HepG2 (cell line): Measurements from ENCODE around the gene ATF1.
A peak's percentile ranks its signal among the peaks of the same experiment; 100 is the strongest.

Source experiments
- AGO1 ChIP-seq: fragments of 200-400 bp; formaldehyde crosslinking; IDR thresholded peaks from 2 replicates; pipeline ENCODE4 v1.6.1; 2017; ENCODE audit warnings: mild to moderate bottlenecking, low read depth, low read length, moderate library complexity; ENCODE audit not compliant: poor library complexity, severe bottlenecking
- ATF1 ChIP-seq: IDR thresholded peaks from 2 replicates; pipeline ENCODE4 v1.6.1; 2016; ENCODE audit warnings: mild to moderate bottlenecking, control low read depth
- HOXD1 ChIP-seq: sonication (generic); formaldehyde crosslinking; IDR thresholded peaks from 2 replicates; pipeline ENCODE4 v1.5.0; 2020; ENCODE audit warnings: missing genetic modification reagents
- POLR2A ChIP-seq, 2 experiments: IDR thresholded peaks; 2 replicates each; pipeline ENCODE4 v1.6.1; 2011; ENCODE audit warnings: low read depth in 2 of 2, low read length in 2 of 2, mild to moderate bottlenecking in 1 of 2, moderate library complexity in 1 of 2; ENCODE audit not compliant: insufficient read depth in 1 of 2
- RBM22 ChIP-seq: fragments of 200-400 bp; formaldehyde crosslinking; optimal IDR thresholded peaks from 2 replicates; pipeline ENCODE3; 2017; ENCODE audit warnings: mild to moderate bottlenecking, low read length, moderate library complexity
- ZMAT3 ChIP-seq: sonication (generic); formaldehyde crosslinking; conservative IDR thresholded peaks from 2 replicates; pipeline ENCODE4 v1.7.0; 2021; ENCODE audit warnings: missing genetic modification reagents
- TF ChIP-seq, protein P1 (sequence below): sonication (generic); formaldehyde crosslinking; IDR thresholded peaks from 2 replicates; pipeline ENCODE4 v1.5.0; 2020; ENCODE audit warnings: mild to moderate bottlenecking, missing genetic modification reagents, moderate library complexity
- TF ChIP-seq, protein P2 (sequence below): sonication (generic); formaldehyde crosslinking; IDR thresholded peaks from 2 replicates; pipeline ENCODE4 v1.8.1; 2022; ENCODE audit warnings: low read depth, mild to moderate bottlenecking, missing genetic modification reagents
- TF ChIP-seq, protein P3 (sequence below): sonication (generic); formaldehyde crosslinking; IDR thresholded peaks from 2 replicates; pipeline ENCODE4 v1.5.0; 2020; ENCODE audit warnings: mild to moderate bottlenecking, missing genetic modification reagents
- TF ChIP-seq, protein P4 (sequence below): sonication (generic); formaldehyde crosslinking; IDR thresholded peaks from 2 replicates; pipeline ENCODE4 v1.9.0; 2021; ENCODE audit warnings: missing genetic modification reagents, borderline replicate concordance

DNA sequence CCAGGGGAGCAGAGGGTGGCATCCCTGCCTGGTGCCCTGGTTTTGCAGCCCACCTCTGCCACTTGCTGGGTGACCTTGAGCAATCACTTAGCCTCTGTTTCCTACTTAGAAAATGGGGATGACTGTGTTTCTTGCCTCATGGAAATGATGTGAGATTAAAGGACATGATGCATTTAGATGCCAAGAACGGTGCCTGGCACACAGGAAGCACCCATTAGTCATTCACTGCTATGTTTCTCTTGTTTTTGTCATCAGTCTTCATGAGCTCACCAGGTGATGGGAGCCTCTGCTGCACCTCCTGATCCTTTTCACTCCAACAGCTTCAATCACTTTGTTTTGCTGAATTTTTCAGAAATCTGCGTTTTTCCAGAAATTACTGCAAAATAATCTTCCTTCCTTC lies 23.6 kb upstream of the ATF1 start:
- TF ChIP-seq, protein P1, sequence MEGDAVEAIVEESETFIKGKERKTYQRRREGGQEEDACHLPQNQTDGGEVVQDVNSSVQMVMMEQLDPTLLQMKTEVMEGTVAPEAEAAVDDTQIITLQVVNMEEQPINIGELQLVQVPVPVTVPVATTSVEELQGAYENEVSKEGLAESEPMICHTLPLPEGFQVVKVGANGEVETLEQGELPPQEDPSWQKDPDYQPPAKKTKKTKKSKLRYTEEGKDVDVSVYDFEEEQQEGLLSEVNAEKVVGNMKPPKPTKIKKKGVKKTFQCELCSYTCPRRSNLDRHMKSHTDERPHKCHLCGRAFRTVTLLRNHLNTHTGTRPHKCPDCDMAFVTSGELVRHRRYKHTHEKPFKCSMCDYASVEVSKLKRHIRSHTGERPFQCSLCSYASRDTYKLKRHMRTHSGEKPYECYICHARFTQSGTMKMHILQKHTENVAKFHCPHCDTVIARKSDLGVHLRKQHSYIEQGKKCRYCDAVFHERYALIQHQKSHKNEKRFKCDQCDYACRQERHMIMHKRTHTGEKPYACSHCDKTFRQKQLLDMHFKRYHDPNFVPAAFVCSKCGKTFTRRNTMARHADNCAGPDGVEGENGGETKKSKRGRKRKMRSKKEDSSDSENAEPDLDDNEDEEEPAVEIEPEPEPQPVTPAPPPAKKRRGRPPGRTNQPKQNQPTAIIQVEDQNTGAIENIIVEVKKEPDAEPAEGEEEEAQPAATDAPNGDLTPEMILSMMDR (CRISPR knock-in tag) = no peak
- TF ChIP-seq RBM22 (peak; percentile 24), POLR2A (IDR thresholded peaks at IDR 0.05; ENCODE audit: insufficient read depth in 1 of 2, low read depth in 2 of 2, low read length in 2 of 2) (no peak), ATF1 (no peak), HOXD1 (no peak), ZMAT3 (CRISPR knock-in tag) (no peak), AGO1 (no peak)
- TF ChIP-seq, protein P2, sequence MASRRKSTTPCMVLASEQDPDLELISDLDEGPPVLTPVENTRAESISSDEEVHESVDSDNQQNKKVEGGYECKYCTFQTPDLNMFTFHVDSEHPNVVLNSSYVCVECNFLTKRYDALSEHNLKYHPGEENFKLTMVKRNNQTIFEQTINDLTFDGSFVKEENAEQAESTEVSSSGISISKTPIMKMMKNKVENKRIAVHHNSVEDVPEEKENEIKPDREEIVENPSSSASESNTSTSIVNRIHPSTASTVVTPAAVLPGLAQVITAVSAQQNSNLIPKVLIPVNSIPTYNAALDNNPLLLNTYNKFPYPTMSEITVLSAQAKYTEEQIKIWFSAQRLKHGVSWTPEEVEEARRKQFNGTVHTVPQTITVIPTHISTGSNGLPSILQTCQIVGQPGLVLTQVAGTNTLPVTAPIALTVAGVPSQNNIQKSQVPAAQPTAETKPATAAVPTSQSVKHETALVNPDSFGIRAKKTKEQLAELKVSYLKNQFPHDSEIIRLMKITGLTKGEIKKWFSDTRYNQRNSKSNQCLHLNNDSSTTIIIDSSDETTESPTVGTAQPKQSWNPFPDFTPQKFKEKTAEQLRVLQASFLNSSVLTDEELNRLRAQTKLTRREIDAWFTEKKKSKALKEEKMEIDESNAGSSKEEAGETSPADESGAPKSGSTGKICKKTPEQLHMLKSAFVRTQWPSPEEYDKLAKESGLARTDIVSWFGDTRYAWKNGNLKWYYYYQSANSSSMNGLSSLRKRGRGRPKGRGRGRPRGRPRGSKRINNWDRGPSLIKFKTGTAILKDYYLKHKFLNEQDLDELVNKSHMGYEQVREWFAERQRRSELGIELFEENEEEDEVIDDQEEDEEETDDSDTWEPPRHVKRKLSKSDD = no peak
- TF ChIP-seq, protein P3, sequence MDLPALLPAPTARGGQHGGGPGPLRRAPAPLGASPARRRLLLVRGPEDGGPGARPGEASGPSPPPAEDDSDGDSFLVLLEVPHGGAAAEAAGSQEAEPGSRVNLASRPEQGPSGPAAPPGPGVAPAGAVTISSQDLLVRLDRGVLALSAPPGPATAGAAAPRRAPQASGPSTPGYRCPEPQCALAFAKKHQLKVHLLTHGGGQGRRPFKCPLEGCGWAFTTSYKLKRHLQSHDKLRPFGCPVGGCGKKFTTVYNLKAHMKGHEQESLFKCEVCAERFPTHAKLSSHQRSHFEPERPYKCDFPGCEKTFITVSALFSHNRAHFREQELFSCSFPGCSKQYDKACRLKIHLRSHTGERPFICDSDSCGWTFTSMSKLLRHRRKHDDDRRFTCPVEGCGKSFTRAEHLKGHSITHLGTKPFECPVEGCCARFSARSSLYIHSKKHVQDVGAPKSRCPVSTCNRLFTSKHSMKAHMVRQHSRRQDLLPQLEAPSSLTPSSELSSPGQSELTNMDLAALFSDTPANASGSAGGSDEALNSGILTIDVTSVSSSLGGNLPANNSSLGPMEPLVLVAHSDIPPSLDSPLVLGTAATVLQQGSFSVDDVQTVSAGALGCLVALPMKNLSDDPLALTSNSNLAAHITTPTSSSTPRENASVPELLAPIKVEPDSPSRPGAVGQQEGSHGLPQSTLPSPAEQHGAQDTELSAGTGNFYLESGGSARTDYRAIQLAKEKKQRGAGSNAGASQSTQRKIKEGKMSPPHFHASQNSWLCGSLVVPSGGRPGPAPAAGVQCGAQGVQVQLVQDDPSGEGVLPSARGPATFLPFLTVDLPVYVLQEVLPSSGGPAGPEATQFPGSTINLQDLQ (CRISPR knock-in tag) = no peak
- TF ChIP-seq, protein P4, sequence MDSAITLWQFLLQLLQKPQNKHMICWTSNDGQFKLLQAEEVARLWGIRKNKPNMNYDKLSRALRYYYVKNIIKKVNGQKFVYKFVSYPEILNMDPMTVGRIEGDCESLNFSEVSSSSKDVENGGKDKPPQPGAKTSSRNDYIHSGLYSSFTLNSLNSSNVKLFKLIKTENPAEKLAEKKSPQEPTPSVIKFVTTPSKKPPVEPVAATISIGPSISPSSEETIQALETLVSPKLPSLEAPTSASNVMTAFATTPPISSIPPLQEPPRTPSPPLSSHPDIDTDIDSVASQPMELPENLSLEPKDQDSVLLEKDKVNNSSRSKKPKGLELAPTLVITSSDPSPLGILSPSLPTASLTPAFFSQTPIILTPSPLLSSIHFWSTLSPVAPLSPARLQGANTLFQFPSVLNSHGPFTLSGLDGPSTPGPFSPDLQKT = no peak
